22Rv1 (cell line): ENCODE measurements around the gene PNPLA6.

Experiments used
- CTCF ChIP-seq: fragments of 450-650 bp; IDR thresholded peaks from 2 replicates; pipeline ENCODE4 v1.5.1; 2017; ENCODE audit warnings: mild to moderate bottlenecking
- ZFX ChIP-seq: fragments of 450-650 bp; IDR thresholded peaks from 2 replicates; pipeline ENCODE4 v1.6.1; 2017; ENCODE audit warnings: antibody characterized with exemption, borderline replicate concordance

GRCh38 chr19:7506385-7507328, 28.9 kb upstream of the PNPLA6 start:
- TF ChIP-seq CTCF (no peak), ZFX (no peak)
